ENCODE data around the gene SLC6A2. TPM values are rescaled to one million over a fixed set of nuclear protein-coding genes. Genes with fewer than 3 reads are reported as not detected.
"Not testable (repeated sequence)": the region's sequence is repeated elsewhere in the genome, so short reads cannot be mapped to it uniquely, and the experiment has no call there.

Gene SLC6A2
- total RNA-seq, 3 donors from 2014 or later = 0.09 to 0.19 TPM; not detected in 1

GRCh38 chr16:55735120-55735781 is 79.5 kb downstream of the SLC6A2 start:
- no peak for TF ChIP-seq CTCF (IDR thresholded peaks at IDR 0.05)
- intact Hi-C loops (cut with DNase I, micrococcal nuclease) = no loop called here
- Histone ChIP-seq H3K9me3 (no peaks in the 10 kb centered on the region), H3K36me3 (ENCODE audit: low read depth) (no peaks in the 10 kb centered on the region), H3K4me1 (ENCODE audit: low read depth) (no peaks in the 10 kb centered on the region), H3K4me3 (no peak overlapping the region)
- ATAC-seq = no peak
- DNase-seq = no peak

GRCh38 chr16:55736671-55737070 is 80.9 kb downstream of the SLC6A2 start:
- no peak for ATAC-seq
- no peak overlapping the region for H3K4me3 ChIP-seq
- intact Hi-C loops (cut with DNase I, micrococcal nuclease) = no loop called here
- H3K36me3 ChIP-seq (ENCODE audit: low read depth) = no peaks in the 10 kb centered on the region
- DNase-seq = no peak
- H3K4me1 ChIP-seq (ENCODE audit: low read depth) = no peaks in the 10 kb centered on the region
- H3K9me3 ChIP-seq = no peaks in the 10 kb centered on the region
- no peak for TF ChIP-seq CTCF (IDR thresholded peaks at IDR 0.05)

- no peaks in the 10 kb centered on the region for H3K36me3 ChIP-seq (ENCODE audit: low read depth)
- H3K9me3 ChIP-seq = no peaks in the 10 kb centered on the region
- no peaks in the 10 kb centered on the region for H3K4me1 ChIP-seq (ENCODE audit: low read depth)
- no peak overlapping the region for H3K4me3 ChIP-seq
- intact Hi-C loops (cut with DNase I, micrococcal nuclease) = no loop called here
- no peak for TF ChIP-seq CTCF (IDR thresholded peaks at IDR 0.05)
- DNase-seq (no peak), ATAC-seq (no peak)
Measured at GRCh38 chr16:55737318-55737717, 81.5 kb downstream of the SLC6A2 start.

- Histone ChIP-seq H3K9me3 (no peaks in the 10 kb centered on the region), H3K4me1 (ENCODE audit: low read depth) (no peaks in the 10 kb centered on the region), H3K4me3 (no peak overlapping the region), H3K36me3 (ENCODE audit: low read depth) (no peaks in the 10 kb centered on the region)
- intact Hi-C loops (cut with DNase I, micrococcal nuclease) = no loop called here
- TF ChIP-seq CTCF (IDR thresholded peaks at IDR 0.05) = no peak
- no peak for DNase-seq
- no peak for ATAC-seq
Measured at GRCh38 chr16:55737966-55738365, 82.2 kb downstream of the SLC6A2 start.

- no peak for TF ChIP-seq CTCF (IDR thresholded peaks at IDR 0.05)
- ATAC-seq = no peak
- H3K36me3 ChIP-seq (ENCODE audit: low read depth) = no peaks in the 10 kb centered on the region
- DNase-seq = no peak
- no peaks in the 10 kb centered on the region for H3K9me3 ChIP-seq
- intact Hi-C loops (cut with DNase I, micrococcal nuclease) = no loop called here
- H3K4me1 ChIP-seq (ENCODE audit: low read depth) = no peaks in the 10 kb centered on the region
- H3K4me3 ChIP-seq = no peak overlapping the region
Measured at GRCh38 chr16:55746081-55746480, 90.3 kb downstream of the SLC6A2 start.

- H3K36me3 ChIP-seq (ENCODE audit: low read depth) = no peaks in the 10 kb centered on the region
- H3K4me3 ChIP-seq = no peak overlapping the region
- peaks cover 5% of the 10 kb centered on the region for H3K9me3 ChIP-seq
- H3K4me1 ChIP-seq (ENCODE audit: low read depth) = no peaks in the 10 kb centered on the region
- intact Hi-C loops (cut with DNase I, micrococcal nuclease) = no loop called here
- no peak for ATAC-seq
- DNase-seq = no peak
- TF ChIP-seq CTCF (IDR thresholded peaks at IDR 0.05) = no peak
Measured at GRCh38 chr16:55747785-55748184, 92.0 kb downstream of the SLC6A2 start.

GRCh38 chr16:55752465-55753144 is 96.8 kb downstream of the SLC6A2 start:
- H3K9me3 ChIP-seq = peaks cover 19% of the 10 kb centered on the region
- H3K4me3 ChIP-seq; H3K4me1 ChIP-seq (ENCODE audit: low read depth); DNase-seq; intact Hi-C loops (cut with DNase I, micrococcal nuclease); H3K36me3 ChIP-seq (ENCODE audit: low read depth); ATAC-seq: not testable (repeated sequence)

- ATAC-seq; H3K36me3 ChIP-seq (ENCODE audit: low read depth); intact Hi-C loops (cut with DNase I, micrococcal nuclease); H3K4me1 ChIP-seq (ENCODE audit: low read depth); H3K4me3 ChIP-seq: not testable (repeated sequence)
- peak in 1 of 3 donors; percentile 5 for DNase-seq
- H3K9me3 ChIP-seq = peaks cover 19% of the 10 kb centered on the region
Measured at GRCh38 chr16:55753145-55753631, 97.4 kb downstream of the SLC6A2 start.
